ENCODE data around the gene VWA3B.
A peak's percentile ranks its signal among the peaks of the same experiment; 100 is the strongest.

VWA3B gene

DNA sequence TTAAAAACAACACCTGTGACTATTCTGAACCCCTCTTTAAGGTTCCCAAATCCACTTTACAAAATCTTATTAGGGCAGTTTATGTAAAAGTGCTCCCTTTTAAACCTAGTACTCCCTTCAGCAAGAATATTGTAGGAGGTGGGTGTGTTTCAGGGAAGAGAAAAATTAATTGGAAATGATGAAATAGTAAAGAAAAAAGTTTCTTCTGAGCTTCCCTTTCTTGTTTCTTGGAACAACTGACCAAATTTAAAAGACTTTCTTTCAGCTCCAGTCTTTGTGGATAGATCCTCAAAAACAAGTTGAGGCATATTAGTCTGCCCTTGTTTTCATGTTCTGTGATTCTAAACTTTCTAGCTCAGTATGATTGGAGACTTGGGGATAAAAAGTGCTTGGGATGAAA is 3.0 kb downstream of the VWA3B start:
- Histone ChIP-seq H4K5ac (ENCODE audit: low read length) (no peak overlapping the region), H3K4me1 (ENCODE audit: control insufficient read depth, low read depth, low read length) (peaks cover 4% of the 10 kb centered on the region), H2BK15ac (replicated peaks; ENCODE audit: low read depth) (no peak overlapping the region), H3K18ac (ENCODE audit: low read length) (no peak overlapping the region), H3K56ac (ENCODE audit: low read length) (no peak overlapping the region), H4K8ac (ENCODE audit: low read depth, low read length) (no peak overlapping the region), H3K4me3 (ENCODE audit: low read length) (no peak overlapping the region), H2BK5ac (ENCODE audit: low read length) (no peak overlapping the region), H3K27me3 (ENCODE audit: insufficient read depth, low read length, poor library complexity) (peaks cover 4% of the 10 kb centered on the region), H3K79me2 (ENCODE audit: control insufficient read depth, insufficient read depth, low read length) (no peaks in the 10 kb centered on the region), H3K9ac (ENCODE audit: low read length) (no peak overlapping the region), H2BK120ac (ENCODE audit: low read depth, low read length) (no peak overlapping the region), H2AK5ac (ENCODE audit: low read length) (no peak overlapping the region), H3K4ac (ENCODE audit: low read depth, low read length) (no peak overlapping the region), H3K79me1 (ENCODE audit: low read length) (no peaks in the 10 kb centered on the region), H3K36me3 (ENCODE audit: control insufficient read depth, insufficient read depth, low read length) (no peaks in the 10 kb centered on the region), H3K27ac (ENCODE audit: low read depth, low read length) (no peak overlapping the region), H3K4me2 (ENCODE audit: low read length) (no peak overlapping the region), H3K23ac (ENCODE audit: low read length) (no peak overlapping the region)
- DNase-seq, result no peak

DNA sequence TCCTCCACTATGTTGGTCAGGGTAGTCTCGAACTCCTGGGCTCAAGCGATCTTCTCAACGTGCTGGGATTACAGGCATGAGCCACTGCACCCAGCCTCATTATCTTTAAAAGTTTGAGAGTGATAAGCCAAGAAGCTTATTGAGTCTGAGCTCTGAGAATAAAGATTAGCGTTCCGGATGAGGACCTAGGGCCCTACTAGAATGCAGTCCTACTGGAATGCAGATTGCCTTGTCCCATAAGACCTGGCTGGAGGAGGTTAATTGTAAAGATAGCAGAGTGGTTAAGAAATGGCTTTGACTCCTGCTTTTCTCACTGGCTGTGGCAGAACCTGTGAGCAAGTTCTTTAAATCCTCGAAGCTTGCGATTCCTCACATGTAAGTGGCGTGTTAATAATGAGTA is 4.0 kb downstream of the VWA3B start:
- peak; percentile 91 for DNase-seq
- no CpG with 5 or more reads among the region's 8 CpGs for WGBS (ENCODE audit: extremely low coverage, insufficient coverage, low lambda C conversion rate)

DNA sequence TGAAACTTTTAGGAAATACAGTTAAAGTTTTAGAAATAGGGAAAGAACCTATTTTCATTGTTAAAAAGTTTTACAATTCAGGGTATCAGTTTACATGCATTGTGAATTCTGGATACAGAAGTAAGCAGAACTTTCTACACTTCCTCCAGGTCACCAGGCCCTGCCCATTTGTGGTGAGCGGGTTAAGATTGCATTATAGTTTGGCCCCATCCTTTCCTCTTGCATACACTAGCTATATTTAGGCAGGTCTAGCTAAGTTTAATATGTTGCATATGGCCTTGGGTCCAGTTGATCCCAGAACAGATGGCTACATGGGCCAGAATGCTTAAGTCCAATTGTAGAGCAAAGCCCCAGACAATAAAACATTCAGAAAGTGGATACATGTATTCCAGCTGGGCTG is 4.8 kb downstream of the VWA3B start:
- Histone ChIP-seq H2BK5ac (ENCODE audit: low read length) (no peak overlapping the region), H4K8ac (ENCODE audit: low read depth, low read length) (no peak overlapping the region), H3K4me3 (ENCODE audit: low read length) (no peak overlapping the region), H3K4me2 (ENCODE audit: low read length) (no peak overlapping the region), H3K27me3 (ENCODE audit: insufficient read depth, low read length, poor library complexity) (peaks cover 4% of the 10 kb centered on the region), H3K4me1 (ENCODE audit: control insufficient read depth, low read depth, low read length) (peaks cover 4% of the 10 kb centered on the region), H2AK5ac (ENCODE audit: low read length) (no peak overlapping the region), H3K36me3 (ENCODE audit: control insufficient read depth, insufficient read depth, low read length) (no peaks in the 10 kb centered on the region), H4K5ac (ENCODE audit: low read length) (no peak overlapping the region), H3K9ac (ENCODE audit: low read length) (no peak overlapping the region), H3K56ac (ENCODE audit: low read length) (no peak overlapping the region), H3K79me1 (ENCODE audit: low read length) (no peaks in the 10 kb centered on the region), H3K79me2 (ENCODE audit: control insufficient read depth, insufficient read depth, low read length) (no peaks in the 10 kb centered on the region), H2BK120ac (ENCODE audit: low read depth, low read length) (peak overlapping the region; percentile 73), H3K18ac (ENCODE audit: low read length) (no peak overlapping the region), H3K27ac (ENCODE audit: low read depth, low read length) (no peak overlapping the region), H2BK15ac (replicated peaks; ENCODE audit: low read depth) (no peak overlapping the region), H3K23ac (ENCODE audit: low read length) (no peak overlapping the region), H3K4ac (ENCODE audit: low read depth, low read length) (no peak overlapping the region)
- no CpG with 5 or more reads among the region's 1 CpG for WGBS (ENCODE audit: extremely low coverage, insufficient coverage, low lambda C conversion rate)
- no peak for DNase-seq

More for the DNA sequence above, 4.0 kb downstream of the VWA3B start:
- Histone ChIP-seq H4K5ac (ENCODE audit: low read length) (no peak overlapping the region), H2BK120ac (ENCODE audit: low read depth, low read length) (no peak overlapping the region), H2BK5ac (ENCODE audit: low read length) (no peak overlapping the region), H3K9ac (ENCODE audit: low read length) (no peak overlapping the region), H3K4ac (ENCODE audit: low read depth, low read length) (no peak overlapping the region), H3K36me3 (ENCODE audit: control insufficient read depth, insufficient read depth, low read length) (no peaks in the 10 kb centered on the region), H3K4me1 (ENCODE audit: control insufficient read depth, low read depth, low read length) (peaks cover 4% of the 10 kb centered on the region), H2BK15ac (replicated peaks; ENCODE audit: low read depth) (no peak overlapping the region), H2AK5ac (ENCODE audit: low read length) (no peak overlapping the region), H3K79me2 (ENCODE audit: control insufficient read depth, insufficient read depth, low read length) (no peaks in the 10 kb centered on the region), H3K18ac (ENCODE audit: low read length) (no peak overlapping the region), H3K79me1 (ENCODE audit: low read length) (no peaks in the 10 kb centered on the region), H3K23ac (ENCODE audit: low read length) (no peak overlapping the region), H3K27ac (ENCODE audit: low read depth, low read length) (peak overlapping the region; percentile 1), H3K27me3 (ENCODE audit: insufficient read depth, low read length, poor library complexity) (peaks cover 4% of the 10 kb centered on the region), H3K4me3 (ENCODE audit: low read length) (no peak overlapping the region), H3K4me2 (ENCODE audit: low read length) (no peak overlapping the region), H3K56ac (ENCODE audit: low read length) (peak overlapping the region; percentile 27), H4K8ac (ENCODE audit: low read depth, low read length) (no peak overlapping the region)

DNA sequence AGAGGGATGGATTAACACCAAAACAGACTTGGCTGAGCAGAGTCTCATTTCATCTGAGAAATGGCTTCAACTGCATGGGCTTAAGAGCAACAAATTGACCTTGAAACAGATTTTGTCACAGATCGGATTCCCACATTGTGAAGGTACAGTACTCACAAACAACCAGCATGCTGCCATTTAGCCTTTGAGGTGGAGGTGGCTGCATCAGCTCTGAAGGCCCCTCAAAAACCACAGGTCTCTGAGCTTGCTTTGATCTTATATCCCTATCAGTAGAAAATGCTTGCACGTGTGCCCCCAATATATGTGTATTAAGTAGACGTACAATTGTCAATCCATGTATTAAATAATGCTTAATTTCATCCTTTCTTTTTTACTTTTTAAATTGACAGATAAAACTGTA is 6.2 kb downstream of the VWA3B start:
- no peak overlapping the region for H4K8ac ChIP-seq (ENCODE audit: low read depth, low read length)
- no peaks in the 10 kb centered on the region for H3K79me2 ChIP-seq (ENCODE audit: control insufficient read depth, insufficient read depth, low read length)
- H3K9ac ChIP-seq (ENCODE audit: low read length), result no peak overlapping the region
- no peaks in the 10 kb centered on the region for H3K79me1 ChIP-seq (ENCODE audit: low read length)
- H3K27me3 ChIP-seq (ENCODE audit: insufficient read depth, low read length, poor library complexity), result no peaks in the 10 kb centered on the region
- no peak overlapping the region for H2BK5ac ChIP-seq (ENCODE audit: low read length)
- H3K18ac ChIP-seq (ENCODE audit: low read length), result no peak overlapping the region
- no peak overlapping the region for H2BK120ac ChIP-seq (ENCODE audit: low read depth, low read length)
- H3K23ac ChIP-seq (ENCODE audit: low read length), result no peak overlapping the region
- H3K4me3 ChIP-seq (ENCODE audit: low read length), result no peak overlapping the region
- DNase-seq, result no peak
- H2AK5ac ChIP-seq (ENCODE audit: low read length), result no peak overlapping the region
- no peak overlapping the region for H3K27ac ChIP-seq (ENCODE audit: low read depth, low read length)
- no peaks in the 10 kb centered on the region for H3K36me3 ChIP-seq (ENCODE audit: control insufficient read depth, insufficient read depth, low read length)
- H4K5ac ChIP-seq (ENCODE audit: low read length), result no peak overlapping the region
- H3K4ac ChIP-seq (ENCODE audit: low read depth, low read length), result no peak overlapping the region
- peaks cover 2% of the 10 kb centered on the region for H3K4me1 ChIP-seq (ENCODE audit: control insufficient read depth, low read depth, low read length)
- no peak overlapping the region for H3K4me2 ChIP-seq (ENCODE audit: low read length)
- no CpG with 5 or more reads among the region's 3 CpGs for WGBS (ENCODE audit: extremely low coverage, insufficient coverage, low lambda C conversion rate)
- H3K56ac ChIP-seq (ENCODE audit: low read length), result no peak overlapping the region
- H2BK15ac ChIP-seq (replicated peaks; ENCODE audit: low read depth), result no peak overlapping the region

DNA sequence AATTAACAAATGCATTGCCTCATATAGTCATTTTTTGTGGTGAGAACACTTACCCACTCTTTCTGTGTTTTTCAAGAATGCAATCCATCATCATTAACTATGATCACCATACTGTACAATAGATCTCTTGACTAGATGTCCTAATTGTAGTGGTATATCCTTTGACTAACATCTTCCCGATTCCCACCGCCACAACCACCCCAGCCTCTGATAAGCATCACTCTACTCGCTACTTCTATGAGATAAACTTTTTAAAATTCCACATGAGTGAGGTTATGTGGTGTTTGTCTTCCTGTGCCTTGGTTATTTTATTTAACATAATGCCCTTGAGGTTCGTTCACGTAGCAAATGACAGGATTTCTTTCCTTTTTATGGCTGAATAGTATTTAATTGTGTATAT is 6.6 kb downstream of the VWA3B start:
- Histone ChIP-seq H2AK5ac (ENCODE audit: low read length) (no peak overlapping the region), H4K8ac (ENCODE audit: low read depth, low read length) (no peak overlapping the region), H3K18ac (ENCODE audit: low read length) (no peak overlapping the region), H3K56ac (ENCODE audit: low read length) (no peak overlapping the region), H4K5ac (ENCODE audit: low read length) (no peak overlapping the region), H3K27me3 (ENCODE audit: insufficient read depth, low read length, poor library complexity) (no peaks in the 10 kb centered on the region), H2BK15ac (replicated peaks; ENCODE audit: low read depth) (no peak overlapping the region), H3K27ac (ENCODE audit: low read depth, low read length) (no peak overlapping the region), H3K4me3 (ENCODE audit: low read length) (no peak overlapping the region), H3K4me2 (ENCODE audit: low read length) (no peak overlapping the region), H3K23ac (ENCODE audit: low read length) (no peak overlapping the region), H3K4ac (ENCODE audit: low read depth, low read length) (no peak overlapping the region), H2BK5ac (ENCODE audit: low read length) (no peak overlapping the region), H3K79me2 (ENCODE audit: control insufficient read depth, insufficient read depth, low read length) (no peaks in the 10 kb centered on the region), H3K36me3 (ENCODE audit: control insufficient read depth, insufficient read depth, low read length) (no peaks in the 10 kb centered on the region), H3K79me1 (ENCODE audit: low read length) (no peaks in the 10 kb centered on the region), H3K9ac (ENCODE audit: low read length) (no peak overlapping the region), H2BK120ac (ENCODE audit: low read depth, low read length) (no peak overlapping the region), H3K4me1 (ENCODE audit: control insufficient read depth, low read depth, low read length) (peaks cover 2% of the 10 kb centered on the region)
- no peak for DNase-seq
- no CpG with 5 or more reads among the region's 5 CpGs for WGBS (ENCODE audit: extremely low coverage, insufficient coverage, low lambda C conversion rate)

DNA sequence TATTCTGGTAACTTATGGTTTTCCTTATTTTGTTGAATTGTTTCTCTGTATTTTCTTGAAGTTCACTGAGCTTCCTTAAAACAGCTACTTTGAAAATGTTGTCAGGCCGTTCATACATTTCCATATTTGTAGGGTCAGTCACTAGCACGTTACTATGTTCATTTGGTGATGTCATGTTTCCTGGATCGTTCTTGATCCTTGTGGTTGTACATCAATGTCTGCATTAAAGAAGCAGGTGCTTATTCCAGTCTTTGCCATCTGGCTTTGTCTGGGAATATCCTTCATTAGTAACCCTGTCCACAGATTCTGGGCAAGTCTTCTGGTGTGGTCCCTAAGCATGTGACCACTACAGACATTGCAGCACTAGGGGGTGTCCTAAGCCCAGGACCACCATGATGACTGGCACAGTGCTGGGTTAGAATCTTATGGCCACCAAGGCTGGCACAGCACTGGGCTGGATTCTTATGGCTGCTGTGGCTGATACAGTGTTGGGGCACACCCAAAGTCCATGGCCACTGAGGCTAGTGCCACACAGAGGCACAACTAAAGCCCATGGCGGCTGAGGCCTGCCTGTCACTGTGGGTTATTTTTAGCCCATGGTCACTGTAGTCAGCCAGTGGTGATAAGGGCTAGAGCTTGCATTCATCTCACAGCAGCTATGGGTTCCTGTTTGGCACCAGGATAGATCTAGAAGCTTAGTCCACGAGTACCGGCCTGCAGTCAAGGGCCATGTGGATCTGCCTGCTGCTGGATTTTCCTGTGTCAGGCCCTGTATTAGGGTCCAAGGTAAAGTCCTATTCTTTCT is 13.2 kb downstream of the VWA3B start:
- no peaks in the 10 kb centered on the region for H3K36me3 ChIP-seq (ENCODE audit: control insufficient read depth, insufficient read depth, low read length)
- no peak overlapping the region for H2BK120ac ChIP-seq (ENCODE audit: low read depth, low read length)
- no peak overlapping the region for H2AK5ac ChIP-seq (ENCODE audit: low read length)
- H3K4ac ChIP-seq (ENCODE audit: low read depth, low read length), result no peak overlapping the region
- H3K4me1 ChIP-seq (ENCODE audit: control insufficient read depth, low read depth, low read length), result no peaks in the 10 kb centered on the region
- no peak overlapping the region for H3K4me2 ChIP-seq (ENCODE audit: low read length)
- no peak overlapping the region for H2BK15ac ChIP-seq (replicated peaks; ENCODE audit: low read depth)
- DNase-seq, result no peak
- no peak overlapping the region for H4K5ac ChIP-seq (ENCODE audit: low read length)
- no peak overlapping the region for H3K56ac ChIP-seq (ENCODE audit: low read length)
- H3K23ac ChIP-seq (ENCODE audit: low read length), result no peak overlapping the region
- H3K27me3 ChIP-seq (ENCODE audit: insufficient read depth, low read length, poor library complexity), result no peaks in the 10 kb centered on the region
- H3K79me1 ChIP-seq (ENCODE audit: low read length), result no peaks in the 10 kb centered on the region
- H4K8ac ChIP-seq (ENCODE audit: low read depth, low read length), result no peak overlapping the region
- H3K9ac ChIP-seq (ENCODE audit: low read length), result no peak overlapping the region
- no peak overlapping the region for H3K4me3 ChIP-seq (ENCODE audit: low read length)
- no peak overlapping the region for H3K27ac ChIP-seq (ENCODE audit: low read depth, low read length)
- no peak overlapping the region for H3K18ac ChIP-seq (ENCODE audit: low read length)
- no peak overlapping the region for H2BK5ac ChIP-seq (ENCODE audit: low read length)
- no CpG with 5 or more reads among the region's 6 CpGs for WGBS (ENCODE audit: extremely low coverage, insufficient coverage, low lambda C conversion rate)
- H3K79me2 ChIP-seq (ENCODE audit: control insufficient read depth, insufficient read depth, low read length), result no peaks in the 10 kb centered on the region
